CD14-positive monocyte (primary cell): ENCODE data around the gene REXO5. TPM values are rescaled to one million over a fixed set of nuclear protein-coding genes. Genes with fewer than 3 reads are reported as not detected.
A peak's percentile ranks its signal among the peaks of the same experiment; 100 is the strongest.

Experiments used
- DNase-seq, 3 donors: peaks; one replicate each; pipeline ENCODE4 v3.0.0-alpha.2; 2011 to 2022
- H2AFZ ChIP-seq: 2 replicates; pipeline ENCODE4 v1.6.0; 2012; ENCODE audit warnings: mild to moderate bottlenecking, low read depth, low read length, inconsistent platforms; ENCODE audit not compliant: insufficient read depth, poor library complexity, severe bottlenecking
- H3K27ac ChIP-seq, 2 donors: 1 replicate in 1 of 2; 2 replicates in 1 of 2; pipeline ENCODE4 v1.5.1; 2012 to 2013; ENCODE audit warnings: low read length in 2 of 2, control low read depth in 1 of 2, inconsistent platforms in 1 of 2, low read depth in 1 of 2, mild to moderate bottlenecking in 1 of 2
- H3K27me3 ChIP-seq, 2 donors: one replicate each; pipeline versions ENCODE4 v1.6.0 to v1.6.1; 2011 to 2013; ENCODE audit warnings: low read length in 2 of 2; ENCODE audit not compliant: control insufficient read depth in 2 of 2, insufficient read depth in 2 of 2
- H3K36me3 ChIP-seq, 2 donors: replicated peaks in 1 of 2; 1 replicate in 1 of 2; 2 replicates in 1 of 2; pipeline versions ENCODE4 v1.5.1 to v1.6.1; 2012 to 2013; ENCODE audit warnings: low read length in 2 of 2, control low read depth in 1 of 2, inconsistent platforms in 1 of 2, mild to moderate bottlenecking in 1 of 2; ENCODE audit not compliant: insufficient read depth in 2 of 2, control insufficient read depth in 1 of 2
- H3K4me1 ChIP-seq, 2 donors: 1 replicate in 1 of 2; 2 replicates in 1 of 2; pipeline versions ENCODE4 v1.5.1 to v1.6.1; 2012 to 2013; ENCODE audit warnings: low read length in 2 of 2, control low read depth in 1 of 2, inconsistent platforms in 1 of 2, mild to moderate bottlenecking in 1 of 2, moderate library complexity in 1 of 2; ENCODE audit not compliant: insufficient read depth in 2 of 2, control insufficient read depth in 1 of 2
- H3K4me2 ChIP-seq: replicated peaks from 2 replicates; pipeline ENCODE3; 2012; ENCODE audit warnings: low read length, moderate library complexity, mild to moderate bottlenecking; ENCODE audit not compliant: poor library complexity, severe bottlenecking; ENCODE audit errors: extremely low read depth
- H3K4me3 ChIP-seq, 3 experiments: fragments of 200-600 bp in 1 of 3; sonication (generic) in 1 of 3; replicated peaks in 1 of 3; 1 replicate in 2 of 3; 2 replicates in 1 of 3; pipeline ENCODE4 v1.5.1; 2011 to 2013; ENCODE audit warnings: low read length in 3 of 3, mild to moderate bottlenecking in 3 of 3, control low read depth in 2 of 3, low read depth in 2 of 3, inconsistent platforms in 1 of 3, moderate library complexity in 1 of 3
- H3K79me2 ChIP-seq: 2 replicates; pipeline ENCODE4 v1.6.0; 2012; ENCODE audit warnings: mild to moderate bottlenecking, control low read depth, inconsistent platforms, low read length, moderate library complexity; ENCODE audit not compliant: insufficient read depth
- H3K9ac ChIP-seq: 2 replicates; pipeline ENCODE4 v1.6.0; 2017; ENCODE audit warnings: low read length, mild to moderate bottlenecking; ENCODE audit not compliant: insufficient read depth, poor library complexity, severe bottlenecking
- H3K9me3 ChIP-seq, 2 donors: replicated peaks in 1 of 2; 1 replicate in 1 of 2; 2 replicates in 1 of 2; pipeline versions ENCODE4 v1.5.1 to v1.6.1; 2012 to 2013; ENCODE audit warnings: low read length in 2 of 2, control low read depth in 1 of 2; ENCODE audit not compliant: control insufficient read depth in 1 of 2, insufficient read depth in 1 of 2
- H4K20me1 ChIP-seq: 2 replicates; pipeline ENCODE4 v1.6.0; 2012; ENCODE audit warnings: mild to moderate bottlenecking, low read length, control low read depth, moderate library complexity; ENCODE audit not compliant: insufficient read depth
- H3K27ac Mint-ChIP-seq, 7 donors: one replicate each; pipeline ENCODE4 v1.8.0; 2020; ENCODE audit warnings: mild to moderate bottlenecking in 7 of 7, mixed read lengths in 7 of 7, moderate library complexity in 6 of 7, inconsistent platforms in 2 of 7
- H3K27me3 Mint-ChIP-seq, 3 donors: one replicate each; pipeline ENCODE4 v1.8.0; 2021 to 2022; ENCODE audit warnings: low read depth in 3 of 3, mild to moderate bottlenecking in 3 of 3, mixed read lengths in 3 of 3, moderate library complexity in 3 of 3, inconsistent platforms in 1 of 3
- H3K36me3 Mint-ChIP-seq, 2 donors: one replicate each; pipeline ENCODE4 v1.8.0; 2020; ENCODE audit warnings: mixed read lengths in 2 of 2, inconsistent platforms in 1 of 2, mild to moderate bottlenecking in 1 of 2
- H3K4me1 Mint-ChIP-seq: one replicate; pipeline ENCODE4 v1.8.0; 2020; ENCODE audit warnings: mild to moderate bottlenecking, mixed read lengths
- H3K4me3 Mint-ChIP-seq, 2 donors: one replicate each; pipeline ENCODE4 v1.8.0; 2020; ENCODE audit warnings: mild to moderate bottlenecking in 2 of 2, mixed read lengths in 2 of 2, moderate library complexity in 1 of 2
- H3K9me3 Mint-ChIP-seq, 7 donors: one replicate each; pipeline ENCODE4 v1.8.0; 2020 to 2022; ENCODE audit warnings: mixed read lengths in 7 of 7, mild to moderate bottlenecking in 6 of 7, moderate library complexity in 6 of 7, inconsistent platforms in 2 of 7
- CTCF ChIP-seq: fragments of 200-600 bp; IDR thresholded peaks from one replicate; pipeline ENCODE4 v1.8.0; 2022; ENCODE audit warnings: antibody characterized with exemption, mild to moderate bottlenecking
- WGBS: methylation state at CpG from one replicate; pipeline ENCODE4 v1.1.5; 2013; ENCODE audit warnings: missing lambda C conversion rate; ENCODE audit not compliant: insufficient coverage; 5-methylcytosine and 5-hydroxymethylcytosine counted together
- intact Hi-C, 2 donors: fragments of 100-400 bp; cut with micrococcal nuclease; formaldehyde crosslinking; loops; one replicate each; pipeline versions ENCODE4 v1.15.0 to v1.15.1; 2023
- polyA plus RNA-seq, 3 donors: library from polyadenylated mRNA; depleted of rRNA in 1 of 3; unstranded in 2 of 3; stranded (reverse) in 1 of 3; fragments of 300-500 nt in 2 of 3; fragments of >200 nt in 1 of 3; fragmentation: Illumina TruSeq in 2 of 3; gene quantifications; 1 replicate in 2 of 3; 2 replicates in 1 of 3; pipeline ENCODE4 v1.2.3, GENCODE V29; 2012 to 2021

Gene REXO5
- polyA plus RNA-seq, 3 donors, result 0.52 to 1.4 (median 0.55) TPM

GRCh38 chr16:20884240-20884556, 77.9 kb downstream of the REXO5 start:
- Mint-ChIP-seq H3K4me3 (no peak overlapping the region), H3K4me1 (peaks cover 28% of the 10 kb centered on the region), H3K9me3 (no peaks in the 10 kb centered on the region), H3K27me3 (no peaks in the 10 kb centered on the region), H3K27ac (peak overlapping the region in 2 of 7 donors; percentile 1 to 19), H3K36me3 (peaks cover 17 to 19% of the 10 kb centered on the region in 2 donors)
- Histone ChIP-seq H3K9ac (no peak overlapping the region), H3K4me2 (no peak overlapping the region), H4K20me1 (peaks cover 20% of the 10 kb centered on the region), H3K4me1 (peaks cover 14 to 20% of the 10 kb centered on the region in 2 donors), H3K27me3 (no peaks in the 10 kb centered on the region), H3K4me3 (no peak overlapping the region), H3K36me3 (peaks cover 0 to 6% of the 10 kb centered on the region in 2 donors), H3K79me2 (peaks cover 26% of the 10 kb centered on the region), H3K9me3 (no peaks in the 10 kb centered on the region), H3K27ac (no peak overlapping the region), H2AFZ (no peak overlapping the region)
- no peak for TF ChIP-seq CTCF
- no peak for DNase-seq
- intact Hi-C loops, result no loop called here
- whole genome bisulfite sequencing, result no CpG with 5 or more reads among the region's 1 CpG

DNA sequence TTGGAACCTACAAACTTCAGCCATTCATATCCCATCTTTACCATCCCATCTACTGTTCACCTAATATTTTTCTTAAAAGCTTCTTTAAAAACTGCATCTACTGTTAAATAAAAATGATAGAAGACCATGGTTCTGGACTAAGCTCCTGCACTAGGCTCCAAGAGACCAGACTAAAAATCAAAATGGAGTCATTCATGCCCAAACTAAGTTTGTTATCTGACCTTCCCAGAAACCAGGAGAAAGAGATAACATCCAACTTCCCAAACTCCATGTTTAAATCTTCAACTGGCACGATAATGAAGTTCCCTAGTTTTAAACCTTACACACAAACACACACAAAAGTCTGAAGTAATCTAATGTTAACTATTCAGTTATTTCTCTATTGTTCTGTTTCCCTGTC, 80.0 kb downstream of the REXO5 start:
- intact Hi-C loops, result no loop called here
- H3K27ac Mint-ChIP-seq, result peak overlapping the region in 1 of 7 donors; percentile 21
- TF ChIP-seq CTCF, result no peak

More for the DNA sequence above, 80.0 kb downstream of the REXO5 start:
- Mint-ChIP-seq H3K4me3 (no peak overlapping the region), H3K9me3 (no peaks in the 10 kb centered on the region), H3K27me3 (no peaks in the 10 kb centered on the region), H3K4me1 (peaks cover 20% of the 10 kb centered on the region), H3K36me3 (peaks cover 29 to 31% of the 10 kb centered on the region in 2 donors)
- Histone ChIP-seq H3K36me3 (peaks cover 0 to 20% of the 10 kb centered on the region in 2 donors), H4K20me1 (peaks cover 24% of the 10 kb centered on the region), H3K4me2 (no peak overlapping the region), H2AFZ (no peak overlapping the region), H3K27me3 (no peaks in the 10 kb centered on the region), H3K9me3 (no peaks in the 10 kb centered on the region), H3K4me3 (no peak overlapping the region), H3K4me1 (peaks cover 7 to 12% of the 10 kb centered on the region in 2 donors), H3K79me2 (peaks cover 9% of the 10 kb centered on the region), H3K27ac (no peak overlapping the region), H3K9ac (no peak overlapping the region)
- no peak for DNase-seq
- no CpG with 5 or more reads among the region's 1 CpG for WGBS
